ENCODE measurements around the gene ST8SIA5. TPM values are rescaled to one million over a fixed set of nuclear protein-coding genes. Genes with fewer than 3 reads are reported as not detected.

Gene ST8SIA5
- polyA plus RNA-seq, 1 donor from 2014 or later, result 0.93 TPM

- Histone ChIP-seq H3K4me2 (ENCODE audit: low read length) (no peak overlapping the region), H4K20me1 (ENCODE audit: insufficient read depth) (no peaks in the 10 kb centered on the region), H3K9me3 (ENCODE audit: low read length) (no peaks in the 10 kb centered on the region), H3K9ac (ENCODE audit: low read length) (no peak overlapping the region), H3K79me2 (replicated peaks; ENCODE audit: insufficient read depth, low read length) (no peaks in the 10 kb centered on the region), H3K27me3 (ENCODE audit: insufficient read depth, low read depth, low read length) (no peaks in the 10 kb centered on the region), H3K27ac (ENCODE audit: low read length) (no peak overlapping the region), H3K4me3 (ENCODE audit: low read length) (no peak overlapping the region), H3K36me3 (ENCODE audit: insufficient read depth, low read length) (no peaks in the 10 kb centered on the region), H2AFZ (ENCODE audit: low read depth, low read length) (no peak overlapping the region), H3K9me2 (ENCODE audit: insufficient read depth, low read length) (no peaks in the 10 kb centered on the region), H3F3A (ENCODE audit: insufficient read depth, low read length, poor library complexity, severe bottlenecking) (no peaks in the 10 kb centered on the region)
- TF ChIP-seq TAF1 (IDR thresholded peaks at IDR 0.05; ENCODE audit: low read depth) (no peak), REST (IDR thresholded peaks at IDR 0.05; ENCODE audit: borderline replicate concordance) (no peak), CTCF (IDR thresholded peaks at IDR 0.05; ENCODE audit: poor library complexity, severe bottlenecking) (no peak), EP300 (conservative IDR thresholded peaks at IDR 0.05; ENCODE audit: poor library complexity, severe bottlenecking) (no peak)
Measured at GRCh38 chr18:46794607-46795006, 37.8 kb upstream of the ST8SIA5 start.

- Histone ChIP-seq H4K20me1 (ENCODE audit: insufficient read depth) (no peaks in the 10 kb centered on the region), H3K36me3 (ENCODE audit: insufficient read depth, low read length) (no peaks in the 10 kb centered on the region), H3F3A (ENCODE audit: insufficient read depth, low read length, poor library complexity, severe bottlenecking) (no peaks in the 10 kb centered on the region), H2AFZ (ENCODE audit: low read depth, low read length) (no peak overlapping the region), H3K27me3 (ENCODE audit: insufficient read depth, low read depth, low read length) (no peaks in the 10 kb centered on the region), H3K4me2 (ENCODE audit: low read length) (no peak overlapping the region), H3K79me2 (replicated peaks; ENCODE audit: insufficient read depth, low read length) (no peaks in the 10 kb centered on the region), H3K27ac (ENCODE audit: low read length) (no peak overlapping the region), H3K9me2 (ENCODE audit: insufficient read depth, low read length) (no peaks in the 10 kb centered on the region), H3K9ac (ENCODE audit: low read length) (no peak overlapping the region), H3K9me3 (ENCODE audit: low read length) (no peaks in the 10 kb centered on the region), H3K4me3 (ENCODE audit: low read length) (no peak overlapping the region)
- TF ChIP-seq SMC3 (conservative IDR thresholded peaks at IDR 0.05; ENCODE audit: poor library complexity) (no peak), CTCF (IDR thresholded peaks at IDR 0.05; ENCODE audit: poor library complexity, severe bottlenecking) (no peak), POLR2AphosphoS5 (IDR thresholded peaks at IDR 0.05) (no peak), EZH2 (IDR thresholded peaks at IDR 0.05; ENCODE audit: borderline replicate concordance, insufficient read depth, low read length, poor library complexity, severe bottlenecking) (no peak), EP300 (conservative IDR thresholded peaks at IDR 0.05; ENCODE audit: poor library complexity, severe bottlenecking) (no peak), RAD21 (conservative IDR thresholded peaks at IDR 0.05) (no peak), TAF1 (IDR thresholded peaks at IDR 0.05; ENCODE audit: low read depth) (no peak), REST (IDR thresholded peaks at IDR 0.05; ENCODE audit: borderline replicate concordance) (no peak), MXI1 (conservative IDR thresholded peaks at IDR 0.05; ENCODE audit: poor library complexity, severe bottlenecking) (no peak)
Measured at GRCh38 chr18:46793565-46793964, 36.7 kb upstream of the ST8SIA5 start.

Measured in neural cell (in vitro differentiated cells).